HG03565 (cell line): Measurements from ENCODE around the gene NOXO1.

ENCODE experiments used
- ATAC-seq: cut with Tn5 transposase; IDR thresholded peaks from one replicate; pipeline ENCODE4 v1.9.1; 2021; ENCODE audit warnings: mild to moderate bottlenecking, moderate library complexity; ENCODE audit not compliant: unreplicated experiment

The NOXO1 gene

DNA sequence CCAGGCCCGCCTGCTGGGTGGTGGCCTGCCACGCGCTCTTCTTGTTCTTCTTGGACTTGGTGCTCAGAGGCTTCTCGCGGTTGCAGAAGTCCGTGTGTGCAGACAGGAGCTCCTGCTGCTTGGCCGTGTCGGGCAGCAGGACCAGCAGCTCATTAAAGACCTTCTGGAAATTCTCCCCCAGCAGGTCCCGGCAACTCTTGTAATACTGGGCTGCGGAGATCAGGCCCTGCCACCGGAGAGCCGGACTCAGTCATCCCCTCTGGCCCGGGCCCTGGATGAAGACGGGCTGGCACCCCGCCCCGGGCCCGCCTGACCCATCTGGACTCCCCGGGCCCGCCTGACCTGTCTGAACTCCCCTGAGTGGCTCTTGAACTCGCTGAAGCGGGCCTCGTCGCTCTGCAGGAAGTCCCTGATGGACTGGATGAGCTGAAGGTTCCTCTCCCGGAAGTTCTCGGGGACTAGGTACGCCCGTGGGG is 17.1 kb upstream of the NOXO1 start:
- ATAC-seq = no peak

DNA sequence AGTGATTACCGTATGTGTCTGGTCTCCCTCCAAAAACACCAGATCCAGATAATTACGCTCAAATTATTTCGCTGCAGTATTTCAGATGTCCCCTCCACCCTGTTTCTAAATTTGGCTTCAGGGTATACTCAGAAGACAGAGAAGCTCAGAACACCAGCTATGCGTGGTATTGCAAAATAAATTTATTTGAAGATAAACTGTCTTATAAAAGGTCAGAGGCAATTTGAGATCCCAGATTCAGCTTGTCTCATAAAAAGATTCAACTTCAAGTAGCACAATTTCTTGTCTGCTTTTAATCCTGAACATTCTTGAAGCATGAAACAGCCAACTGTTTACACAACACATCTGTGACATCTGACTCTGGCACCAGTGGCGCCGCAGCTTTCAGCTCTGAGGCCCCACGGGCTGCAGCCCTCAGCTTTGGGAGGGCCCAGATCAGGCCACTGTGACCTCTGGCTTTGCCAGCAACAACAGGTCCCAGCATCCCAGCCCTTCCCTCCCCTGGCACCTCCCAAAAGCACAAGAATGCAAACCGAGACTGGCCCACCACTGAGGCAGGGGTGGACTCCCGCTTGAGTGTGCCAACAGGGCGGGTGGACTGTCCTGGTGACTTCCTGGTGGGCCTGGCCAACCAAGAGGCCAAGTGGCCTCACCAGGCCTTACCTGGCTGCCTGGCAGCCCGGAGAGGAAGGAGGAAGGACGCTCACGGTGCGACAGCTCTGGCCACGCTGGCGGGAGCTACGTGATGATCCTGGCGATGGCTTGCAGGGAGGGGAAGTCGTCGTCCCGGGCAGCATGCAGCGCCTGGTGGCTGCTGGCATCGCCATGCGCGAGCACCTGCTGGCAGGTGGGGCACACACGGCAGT is 16.5 kb upstream of the NOXO1 start:
- no peak for ATAC-seq

DNA sequence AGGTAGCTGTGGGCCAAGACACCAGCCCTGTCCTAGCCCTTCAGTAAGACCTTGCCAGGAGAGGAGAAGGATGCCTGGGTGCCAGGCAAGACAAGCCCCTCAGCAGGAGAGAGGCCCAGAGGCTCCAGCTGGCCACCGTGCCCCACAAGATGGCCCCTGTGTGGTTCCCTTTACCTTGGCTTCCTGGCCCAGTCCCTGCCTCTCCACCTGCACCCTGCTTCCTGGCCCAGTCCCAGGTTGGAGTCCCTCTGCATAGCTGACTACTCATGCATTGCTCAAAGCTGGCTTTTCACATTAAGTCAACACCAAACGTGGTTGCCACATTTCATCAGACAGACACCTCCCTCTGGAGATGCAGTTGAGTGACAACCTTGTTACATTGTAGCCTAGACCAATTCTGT is 12.5 kb upstream of the NOXO1 start:
- no peak for ATAC-seq

DNA sequence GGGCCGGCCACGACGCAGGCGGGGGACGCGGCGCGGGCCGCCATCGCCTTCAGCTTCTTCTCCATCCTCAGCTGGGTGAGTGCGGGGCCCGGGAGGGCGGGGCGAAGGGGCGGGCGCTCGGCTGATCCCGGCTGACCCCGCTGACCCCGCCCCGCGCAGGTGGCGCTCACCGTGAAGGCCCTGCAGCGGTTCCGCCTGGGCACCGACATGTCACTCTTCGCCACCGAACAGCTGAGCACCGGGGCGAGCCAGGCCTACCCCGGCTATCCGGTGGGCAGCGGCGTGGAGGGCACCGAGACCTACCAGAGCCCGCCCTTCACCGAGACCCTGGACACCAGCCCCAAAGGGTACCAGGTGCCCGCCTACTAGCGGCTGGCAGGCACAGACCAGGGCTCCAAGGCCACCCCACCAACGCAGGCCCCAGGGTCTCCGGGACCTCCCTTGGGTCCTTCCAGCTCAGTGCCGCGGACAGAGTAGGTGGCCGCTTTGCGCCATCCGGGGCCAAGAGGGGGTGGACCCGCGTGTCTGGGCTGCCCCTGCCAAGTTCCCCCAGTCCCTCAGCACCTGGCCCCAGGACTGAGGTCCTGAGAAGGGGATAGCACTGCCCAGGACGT is 11.5 kb upstream of the NOXO1 start:
- no peak for ATAC-seq

DNA sequence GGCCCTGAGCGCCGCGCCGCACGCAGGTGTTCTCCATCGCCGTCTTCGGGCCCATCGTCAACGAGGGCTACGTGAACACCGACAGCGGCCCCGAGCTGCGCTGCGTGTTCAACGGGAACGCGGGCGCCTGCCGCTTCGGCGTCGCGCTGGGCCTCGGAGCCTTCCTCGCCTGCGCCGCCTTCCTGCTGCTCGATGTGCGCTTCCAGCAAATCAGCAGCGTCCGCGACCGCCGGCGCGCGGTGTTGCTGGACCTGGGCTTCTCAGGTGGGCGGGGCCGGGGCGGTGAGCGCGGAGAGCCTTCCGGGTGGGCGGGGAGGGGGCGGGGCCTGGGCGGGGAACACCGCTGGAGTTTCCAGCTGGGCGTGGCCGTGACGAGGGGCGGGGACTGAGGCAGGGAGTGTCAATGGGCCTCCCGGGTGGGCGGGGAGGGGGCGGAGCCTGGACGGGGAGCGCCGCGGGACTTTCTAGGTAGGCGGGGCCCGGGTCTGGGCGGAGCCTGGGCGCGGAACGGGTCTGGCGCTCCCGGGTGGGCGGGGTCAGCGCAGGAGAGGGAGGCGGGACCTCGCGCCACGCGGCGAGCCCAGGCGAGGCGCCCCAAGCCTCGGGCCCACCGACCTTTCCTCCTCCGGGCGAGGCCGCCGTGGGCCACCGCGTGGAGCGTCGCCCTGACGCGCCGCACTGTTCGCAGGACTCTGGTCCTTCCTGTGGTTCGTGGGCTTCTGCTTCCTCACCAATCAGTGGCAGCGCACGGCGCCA is 10.9 kb upstream of the NOXO1 start:
- ATAC-seq = peak; percentile 36

DNA sequence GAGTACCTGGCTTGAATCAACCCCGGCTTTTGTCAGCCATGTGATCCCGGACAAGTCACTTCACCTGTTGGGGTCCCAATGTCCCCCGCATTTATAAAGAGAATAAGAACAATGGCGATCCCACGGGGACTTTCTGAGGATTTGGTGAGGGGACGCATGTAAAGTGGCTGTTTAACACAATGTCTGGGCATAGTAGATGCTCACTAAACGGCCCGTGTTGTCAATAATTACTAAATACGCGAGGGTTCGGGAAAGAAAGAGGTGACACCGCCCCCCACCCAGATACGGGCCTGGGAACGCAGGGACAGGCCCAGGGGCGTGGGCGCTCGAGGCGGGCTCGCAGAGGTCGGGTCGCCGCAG is 10.3 kb upstream of the NOXO1 start:
- ATAC-seq = no peak

DNA sequence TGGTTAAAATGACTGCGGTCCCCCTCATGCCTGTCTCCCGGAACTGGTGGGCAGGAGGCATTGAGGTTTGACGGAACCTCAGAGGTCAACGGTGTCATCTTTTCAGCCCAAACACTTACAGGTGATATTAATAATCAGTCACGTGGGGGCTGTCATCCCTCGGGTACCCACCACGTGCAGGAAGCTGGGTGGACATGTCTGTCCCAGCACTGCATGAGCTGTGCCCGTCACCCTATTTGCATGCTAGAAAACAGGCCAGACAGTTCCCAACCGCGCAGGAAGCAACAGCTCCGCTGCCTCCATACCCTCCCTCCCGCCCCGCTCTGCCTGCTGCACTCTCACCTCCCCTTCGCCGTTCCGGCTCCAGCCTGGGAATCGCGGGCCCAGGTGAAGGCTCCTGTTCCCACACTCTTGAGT is 9.9 kb upstream of the NOXO1 start:
- ATAC-seq = no peak

DNA sequence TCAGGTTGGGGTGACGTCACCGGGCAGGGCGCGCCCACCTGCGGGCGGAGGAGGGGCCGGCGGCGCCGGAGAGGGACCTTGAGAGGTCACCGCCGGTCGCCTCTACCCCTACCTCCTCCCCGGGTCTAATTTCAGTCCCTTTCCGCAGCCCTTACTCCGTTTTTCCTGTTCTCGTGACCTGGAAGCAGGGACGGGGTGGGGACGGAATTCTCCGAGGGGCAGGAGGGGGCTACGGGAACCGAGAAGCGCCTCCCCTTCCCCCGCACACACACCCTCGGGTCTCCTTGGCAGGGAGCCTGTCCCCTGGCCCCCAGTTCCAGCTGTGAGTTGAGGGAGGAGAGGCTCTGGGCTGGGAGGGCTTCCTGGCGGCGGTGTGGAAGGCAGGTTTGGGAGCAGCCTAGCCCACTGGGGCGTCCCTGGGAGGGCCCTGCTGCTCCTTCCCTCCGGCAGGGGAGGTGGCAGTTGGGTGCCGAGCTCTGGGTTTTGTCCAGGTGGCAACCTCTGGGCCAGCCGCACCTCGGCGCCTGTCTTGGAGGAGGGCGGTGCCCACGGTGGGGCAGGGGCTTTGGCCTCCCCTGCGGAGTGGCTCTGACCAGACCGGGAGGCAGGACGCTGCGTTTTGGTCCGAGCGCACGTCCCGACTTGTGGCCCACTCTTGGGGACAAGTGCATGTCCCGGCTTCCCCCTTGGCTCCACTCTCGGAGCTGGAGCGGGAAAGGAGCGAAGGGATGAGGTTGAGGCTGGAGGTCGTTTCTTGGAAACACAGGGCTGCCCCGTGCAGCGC is 9.3 kb upstream of the NOXO1 start:
- no peak for ATAC-seq

DNA sequence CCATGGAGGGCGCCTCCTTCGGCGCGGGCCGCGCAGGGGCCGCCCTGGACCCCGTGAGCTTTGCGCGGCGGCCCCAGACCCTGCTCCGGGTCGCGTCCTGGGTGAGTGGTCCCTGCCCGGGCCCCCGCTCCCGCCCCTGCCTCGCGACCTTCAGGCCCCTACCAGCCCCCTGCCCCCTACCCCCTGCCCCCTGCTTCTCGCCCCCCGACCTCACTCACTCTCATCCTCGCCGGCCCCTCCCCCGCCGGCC is 8.8 kb upstream of the NOXO1 start:
- no peak for ATAC-seq

DNA sequence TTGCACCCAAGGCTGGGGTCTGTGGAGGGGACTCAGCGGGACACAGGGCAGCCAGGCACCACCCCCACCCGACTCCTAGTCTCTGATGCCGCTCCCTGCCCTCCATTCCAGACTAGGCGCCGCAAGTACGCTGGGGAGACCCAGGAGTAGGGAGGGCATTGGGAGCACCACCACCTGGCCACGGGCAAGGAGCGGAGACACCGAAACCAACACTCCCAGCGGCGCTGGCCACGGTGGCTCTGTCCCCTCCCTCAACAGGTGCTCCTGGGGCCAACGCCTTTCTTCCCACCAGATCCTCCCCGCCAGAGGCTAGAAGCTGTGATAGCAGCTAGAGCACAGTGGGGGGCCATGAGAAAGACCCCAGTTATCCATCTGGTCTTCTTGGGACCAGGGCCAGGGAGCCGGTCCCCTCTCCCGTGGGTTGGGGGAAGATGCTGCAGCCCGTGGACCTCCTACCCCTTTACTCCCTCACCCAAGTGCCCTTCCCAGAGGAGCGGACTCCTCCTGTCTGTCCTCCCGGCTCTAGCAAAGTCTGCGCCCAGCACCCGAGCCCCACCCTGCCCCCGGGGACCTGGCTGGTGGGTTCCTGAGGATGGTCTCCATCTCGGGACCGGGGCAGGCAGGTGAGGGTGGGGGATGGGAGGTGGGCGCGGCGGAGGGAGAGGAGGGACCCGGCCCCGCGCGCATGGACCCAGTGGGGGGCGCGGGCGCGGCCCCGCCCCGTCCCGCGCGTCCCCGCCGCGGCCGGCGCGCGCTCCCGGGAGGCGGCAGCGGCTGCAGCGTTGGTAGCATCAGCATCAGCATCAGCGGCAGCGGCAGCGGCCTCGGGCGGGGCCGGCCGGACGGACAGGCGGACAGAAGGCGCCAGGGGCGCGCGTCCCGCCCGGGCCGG is 8.2 kb upstream of the NOXO1 start, which contains the start of gene SYNGR3:
SYNGR3 (plus strand) TSS at position 762 of the 892 bp plus-strand sequence. CDS start 133 bp downstream, outside the sequence.
- no peak for ATAC-seq

DNA sequence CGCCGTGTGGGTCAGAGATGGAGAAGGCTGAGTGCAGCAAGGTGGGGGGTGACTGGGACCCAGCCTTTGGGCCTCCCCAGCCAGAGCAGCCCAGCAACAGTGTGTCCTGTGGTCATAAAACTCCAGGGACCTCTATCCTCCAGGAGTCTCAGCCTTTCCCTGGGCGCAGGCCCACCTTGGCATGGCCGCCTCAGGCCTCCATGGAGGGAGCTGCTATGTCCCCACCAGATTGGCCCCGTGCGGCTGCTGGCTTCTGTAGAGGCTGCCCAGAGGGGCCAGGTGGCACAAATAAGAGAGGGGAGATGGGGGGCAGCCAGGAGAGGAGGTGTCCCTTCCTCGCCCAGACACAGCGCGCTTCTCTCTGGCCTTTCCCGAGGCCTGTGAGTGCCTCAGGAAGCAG is 5.9 kb upstream of the NOXO1 start:
- ATAC-seq = no peak

DNA sequence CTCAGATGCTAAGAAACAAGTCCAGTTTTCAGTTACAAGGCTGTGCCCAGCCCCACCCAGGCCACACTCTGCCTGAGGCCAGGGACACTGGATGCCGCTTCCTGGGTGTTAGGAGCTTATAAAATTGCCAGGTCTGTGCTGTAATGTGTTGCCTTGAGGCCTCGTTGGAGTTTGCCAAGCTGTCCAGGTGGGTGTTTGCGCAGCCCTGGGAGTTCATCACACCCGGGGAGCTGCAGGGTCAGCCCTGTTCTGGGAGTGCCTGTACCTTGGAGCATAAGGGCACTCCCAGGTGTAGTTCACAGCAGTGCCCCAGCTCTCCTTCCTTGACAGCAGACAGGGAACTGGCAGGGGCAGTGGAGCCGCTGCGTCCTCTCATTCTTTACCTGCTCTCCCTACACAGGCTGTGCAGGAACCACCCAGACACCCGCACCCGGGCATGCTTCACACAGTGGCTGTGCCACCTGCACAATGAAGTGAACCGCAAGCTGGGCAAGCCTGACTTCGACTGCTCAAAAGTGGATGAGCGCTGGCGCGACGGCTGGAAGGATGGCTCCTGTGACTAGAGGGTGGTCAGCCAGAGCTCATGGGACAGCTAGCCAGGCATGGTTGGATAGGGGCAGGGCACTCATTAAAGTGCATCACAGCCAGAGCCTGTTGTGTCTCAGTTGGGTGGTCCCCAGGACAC is 4.3 kb upstream of the NOXO1 start:
- ATAC-seq = no peak

DNA sequence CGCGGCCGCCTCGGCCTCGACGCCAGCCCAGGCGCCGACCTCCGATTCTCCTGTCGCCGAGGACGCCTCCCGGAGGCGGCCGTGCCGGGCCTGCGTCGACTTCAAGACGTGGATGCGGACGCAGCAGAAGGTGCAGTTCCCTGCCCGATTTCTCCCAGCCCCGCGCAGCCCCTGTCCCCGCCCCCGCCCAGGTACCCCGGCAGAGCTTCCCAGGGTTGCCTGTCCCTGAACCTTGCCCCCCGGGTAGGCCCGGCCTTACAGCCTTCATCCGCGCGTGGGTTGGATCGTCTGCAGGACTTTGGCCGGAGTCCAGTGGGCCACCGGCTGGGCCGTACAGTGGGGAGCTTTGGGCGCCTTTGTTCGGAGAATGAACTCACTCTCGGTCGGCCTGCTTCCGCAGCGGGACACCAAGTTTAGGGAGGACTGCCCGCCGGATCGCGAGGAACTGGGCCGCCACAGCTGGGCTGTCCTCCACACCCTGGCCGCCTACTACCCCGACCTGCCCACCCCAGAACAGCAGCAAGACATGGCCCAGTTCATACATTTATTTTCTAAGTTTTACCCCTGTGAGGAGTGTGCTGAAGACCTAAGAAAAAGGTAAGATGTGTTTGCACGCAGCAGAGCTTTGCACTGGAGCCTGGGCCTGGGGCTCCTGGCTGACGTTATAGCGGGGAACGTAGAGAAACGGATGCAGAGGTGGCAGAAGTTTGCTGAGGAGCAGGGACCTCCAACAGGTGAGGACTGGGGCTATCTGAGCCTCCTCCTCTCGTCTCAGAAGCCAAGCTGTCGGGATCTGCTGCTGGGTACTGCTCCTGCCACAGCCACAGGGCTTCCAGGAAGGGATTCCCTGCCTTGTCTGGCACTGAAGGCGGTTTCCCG is 3.3 kb upstream of the NOXO1 start:
- ATAC-seq = no peak

DNA sequence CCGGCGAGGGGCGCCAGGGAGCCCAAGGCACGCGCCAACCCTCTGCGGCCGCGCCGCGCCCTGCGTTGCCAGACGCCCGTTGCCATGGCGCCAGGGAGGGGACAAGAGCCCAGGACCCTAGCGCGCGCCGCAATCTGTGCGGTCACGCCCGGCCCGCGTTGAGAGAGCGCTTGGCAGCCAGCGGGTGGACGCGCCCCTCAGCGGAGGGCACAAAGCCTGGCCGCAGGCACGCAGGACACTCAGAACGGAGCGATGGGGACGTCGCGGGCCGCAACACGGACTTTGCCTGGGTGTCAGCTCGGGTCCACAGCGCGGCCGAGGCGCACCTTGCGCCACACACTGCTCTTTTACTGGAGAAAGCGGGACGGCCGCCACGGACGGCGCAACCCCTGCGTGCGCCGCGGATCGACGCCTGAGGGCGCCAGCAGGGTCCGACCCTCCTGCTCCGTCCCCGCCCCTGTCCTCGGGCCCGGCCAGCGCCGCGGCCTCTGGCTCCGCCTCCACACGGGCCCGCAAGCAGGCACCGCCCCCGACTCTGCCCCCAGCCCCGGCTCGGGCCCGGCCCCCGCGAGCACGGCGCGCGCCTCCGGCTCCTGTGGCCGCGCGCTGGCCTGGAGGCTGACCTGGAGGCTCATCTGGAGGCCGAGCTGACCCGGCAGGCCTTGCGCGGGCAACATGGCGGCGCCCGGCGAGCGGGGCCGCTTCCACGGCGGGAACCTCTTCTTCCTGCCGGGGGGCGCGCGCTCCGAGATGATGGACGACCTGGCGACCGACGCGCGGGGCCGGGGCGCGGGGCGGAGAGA is 2.5 kb upstream of the NOXO1 start, which contains the start of gene GFER:
GFER (plus strand) TSS at position 650 of the 803 bp plus-strand sequence; CDS start at position 676, 26 bp downstream.
- ATAC-seq = peak; percentile 61

DNA sequence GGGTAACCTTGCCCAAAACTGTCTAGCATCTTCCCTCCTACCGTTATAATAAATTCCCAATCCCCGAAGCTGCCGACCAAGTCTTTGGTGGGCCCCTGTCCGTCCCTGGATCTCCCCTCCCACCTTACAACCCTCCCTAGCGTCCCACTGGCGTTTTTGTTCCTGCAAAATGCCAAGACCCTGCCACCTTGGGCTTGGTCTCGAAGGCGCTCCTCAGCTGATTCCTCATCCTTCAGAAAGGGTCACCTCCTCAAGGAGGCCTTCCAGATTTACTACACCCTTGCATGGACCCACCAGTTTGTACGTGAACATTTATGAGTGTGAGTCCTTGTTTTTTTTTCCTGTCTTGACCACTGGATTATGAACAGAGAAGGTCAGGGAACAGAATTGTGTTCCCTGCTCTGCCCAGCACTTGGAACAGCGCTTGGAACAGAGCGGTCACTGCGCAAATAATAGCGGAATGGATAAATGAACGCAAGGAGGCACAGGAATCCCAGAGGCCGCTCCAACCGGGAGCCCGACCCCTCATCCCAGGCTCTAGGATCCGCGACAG is 1.8 kb upstream of the NOXO1 start:
- no peak for ATAC-seq

DNA sequence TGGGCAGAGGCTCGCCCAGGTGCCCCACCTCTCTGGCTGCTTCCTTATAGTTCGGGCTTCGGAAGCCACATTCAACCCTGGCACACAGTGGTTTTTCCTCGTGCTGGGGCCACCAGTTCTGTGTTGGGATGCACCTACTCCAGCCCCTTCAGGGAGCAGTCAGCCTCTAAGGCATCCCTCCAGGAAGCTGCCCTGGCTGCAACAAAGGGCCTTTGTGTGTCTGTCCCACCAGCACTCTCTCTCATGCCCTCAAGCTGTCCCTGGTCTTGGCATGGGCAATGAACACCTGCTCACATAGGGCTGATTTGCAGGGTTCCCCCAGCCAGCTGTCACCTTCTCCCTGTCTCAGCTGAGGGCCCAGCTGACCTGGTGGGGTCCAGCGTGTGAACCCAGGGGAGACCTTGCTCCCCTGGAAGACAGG is 754 bp upstream of the NOXO1 start:
- ATAC-seq = no peak

DNA sequence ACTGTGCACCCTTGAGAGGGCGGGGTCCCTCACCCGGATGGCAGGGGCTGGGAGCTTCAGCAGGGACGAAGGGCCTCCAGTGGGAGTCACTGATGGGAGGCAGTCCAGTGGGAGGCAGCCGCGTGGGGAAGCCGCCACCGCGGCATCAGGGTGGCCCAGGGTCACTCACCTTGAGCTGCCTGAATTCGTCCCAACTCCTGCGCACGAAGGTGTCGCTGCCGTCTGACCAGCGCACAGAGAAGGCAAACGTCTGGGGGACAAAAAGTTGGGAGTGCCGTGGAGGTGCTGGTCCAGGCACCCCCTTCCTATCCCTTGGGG is 540 bp downstream of the NOXO1 start:
- no peak for ATAC-seq
